A549 treated with Hydrocortisone at 1 μM for 4 hours (cell line): Measurements from ENCODE around the gene EDA. TPM values are rescaled to one million over a fixed set of nuclear protein-coding genes. Genes with fewer than 3 reads are reported as not detected.

Experiments used
- total RNA-seq: library from RNA; stranded (reverse); fragments of 200-300 nt; extraction: Qiagen RNA extraction; gene quantifications from 5 replicates; pipeline ENCODE4 v1.2.3, GENCODE V29; 2022

The EDA gene
- total RNA-seq, result 0.60 to 0.87 TPM (median 0.67 TPM) in 5 replicates

GRCh38 chrX:69615779-69616456 lies at the start of gene EDA:
TSS of gene EDA (plus strand) at chrX:69616113.

DNA sequence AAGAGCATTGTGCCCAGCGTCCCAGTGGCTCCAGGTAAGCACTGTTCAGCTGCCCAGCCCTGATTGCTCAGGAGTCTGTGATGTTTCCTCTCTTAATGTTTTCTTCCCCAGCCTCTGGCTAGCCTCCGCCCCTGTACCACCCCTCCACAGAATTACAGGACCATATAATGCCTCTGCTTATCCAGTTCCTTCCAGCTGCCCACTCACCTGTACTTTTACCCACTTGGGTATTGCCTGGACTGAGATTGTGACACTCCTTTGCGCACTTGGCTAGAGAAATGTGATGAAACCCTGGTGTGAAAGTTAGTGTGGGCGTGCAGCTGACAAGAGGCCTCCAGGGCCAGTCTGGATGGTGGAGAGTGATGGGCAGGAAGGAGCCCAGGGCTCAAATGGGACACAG lies 434.0 kb downstream of the EDA start, which contains the start of gene AWAT2:
AWAT2 (minus strand) TSS at position 14 of the 400 bp plus-strand sequence; CDS start at position 8, 6 bp downstream.

DNA sequence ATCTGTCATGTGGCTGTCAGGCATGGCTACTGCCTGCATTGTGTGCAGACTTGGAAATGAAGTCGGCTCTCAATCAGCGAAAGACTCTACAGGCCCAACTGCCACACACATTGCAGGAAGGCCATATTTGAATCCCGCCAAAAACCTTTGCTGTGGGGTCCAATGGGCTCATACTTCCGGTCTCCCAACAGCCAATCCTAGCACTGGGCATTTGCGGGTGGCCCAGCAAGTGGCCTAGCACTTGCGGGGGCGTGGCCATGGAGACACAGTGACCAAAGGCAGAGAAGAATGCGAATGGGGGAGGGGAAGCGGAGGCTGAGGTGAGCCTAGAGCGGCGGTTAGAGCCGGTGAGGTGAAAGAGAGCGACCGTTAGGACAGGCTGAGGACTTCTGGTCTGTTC lies 446.2 kb downstream of the EDA start, which contains the start of gene OTUD6A:
OTUD6A (plus strand) TSS at position 382 of the 400 bp plus-strand sequence. CDS start 68 bp downstream, outside the sequence.

Other genes starting within 250 kb of the EDA start
- gene NALF2, start 111.8 kb upstream of the EDA start, total RNA-seq, result 4.9 to 6.1 TPM (median 5.2 TPM) in 5 replicates